Keratinocyte (primary cell): ENCODE measurements around the gene ARMC8.

Experiments used
- CTCF ChIP-seq, 3 experiments: IDR thresholded peaks in 1 of 3; conservative IDR thresholded peaks in 1 of 3; optimal IDR thresholded peaks in 1 of 3; 2 replicates in 2 of 3; 3 replicates in 1 of 3; pipeline versions ENCODE3 to v1.5.1; 2011; ENCODE audit warnings: low read length in 3 of 3, mild to moderate bottlenecking in 3 of 3, moderate library complexity in 2 of 3, control low read depth in 1 of 3, inconsistent platforms in 1 of 3; ENCODE audit not compliant: insufficient read depth in 2 of 3; ENCODE audit errors: extremely low read depth in 1 of 3
- EZH2 ChIP-seq: IDR thresholded peaks from one replicate; pipeline ENCODE4 v1.6.1; 2012; ENCODE audit warnings: inconsistent platforms, mild to moderate bottlenecking, low read length, moderate library complexity

DNA sequence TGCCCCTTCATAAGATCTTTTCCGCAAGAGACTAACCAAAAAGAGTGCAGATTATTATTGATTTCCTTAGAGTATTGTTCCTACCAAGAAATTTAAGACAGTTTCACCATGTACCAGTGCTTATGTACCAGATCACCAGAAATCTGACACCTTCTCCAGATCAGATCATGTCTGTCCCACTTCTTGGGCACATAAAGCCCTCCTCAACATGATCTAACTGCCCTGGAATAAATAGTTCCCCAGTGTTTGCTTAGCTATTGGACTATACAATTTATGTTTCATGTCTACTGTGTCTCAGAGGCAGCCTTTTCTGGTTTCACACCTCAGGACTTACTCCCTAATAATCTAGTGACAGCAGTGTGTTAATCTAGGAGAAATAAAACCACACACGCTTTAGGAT is 95.7 kb downstream of the ARMC8 start:
- no peak for TF ChIP-seq EZH2
- TF ChIP-seq CTCF (optimal IDR thresholded peaks at IDR 0.05 in 1 of 3, IDR thresholded peaks at IDR 0.05 in 1 of 3, conservative IDR thresholded peaks at IDR 0.05 in 1 of 3; ENCODE audit: extremely low read depth in 1 of 3, insufficient read depth in 2 of 3, low read length in 3 of 3) = no peak
